AG04449 (cell line): ENCODE data around the gene SVOPL.
"Not testable (repeated sequence)": the region's sequence is repeated elsewhere in the genome, so short reads cannot be mapped to it uniquely, and the experiment has no call there.

Source experiments
- CTCF ChIA-PET: fragments of 350-600 bp; formaldehyde crosslinking; extraction: SDS; loops from one replicate; lab custom pipeline; 2021; ENCODE audit warnings: antibody characterized with exemption; lab: Yijun Ruan, JAX
- POLR2A ChIA-PET: fragments of 400-600, 350-600 bp; formaldehyde crosslinking; extraction: SDS; loops from one replicate; lab custom pipeline; 2020; ENCODE audit warnings: antibody characterized with exemption, inconsistent platforms; lab: Yijun Ruan, JAX
- DNase-seq: peaks from one replicate; pipeline ENCODE4 v3.0.0-alpha.2; 2010; ENCODE audit warnings: low read depth, low spot score
- H3K4me3 ChIP-seq: 2 replicates; pipeline ENCODE4 v1.5.1; 2011; ENCODE audit warnings: low read depth, mild to moderate bottlenecking, control low read depth, low read length
- TF ChIP-seq, protein P1 (sequence below): IDR thresholded peaks from one replicate; pipeline ENCODE4 v1.5.1; 2011; ENCODE audit warnings: mild to moderate bottlenecking, moderate library complexity, low read length, control low read depth, inconsistent platforms; ENCODE audit not compliant: insufficient read depth; ENCODE audit errors: missing control alignments

The SVOPL gene

DNA sequence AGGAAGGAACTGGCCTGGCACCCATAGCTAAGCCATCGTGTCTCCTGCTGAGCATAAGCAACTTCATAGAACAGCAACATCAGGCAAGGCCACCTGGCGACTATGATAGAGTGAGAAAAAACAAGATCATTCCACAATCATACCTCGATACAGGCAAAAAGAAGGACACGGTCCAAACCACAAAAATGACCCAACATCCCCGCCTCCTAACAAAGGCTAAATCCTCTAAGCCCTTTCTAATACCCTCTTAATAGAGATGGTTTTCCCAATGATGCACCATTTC lies 40.2 kb upstream of the SVOPL start:
- no peak for DNase-seq
- ChIA-PET POLR2A (no interaction called here), CTCF (no interaction called here)
- TF ChIP-seq, protein P1, sequence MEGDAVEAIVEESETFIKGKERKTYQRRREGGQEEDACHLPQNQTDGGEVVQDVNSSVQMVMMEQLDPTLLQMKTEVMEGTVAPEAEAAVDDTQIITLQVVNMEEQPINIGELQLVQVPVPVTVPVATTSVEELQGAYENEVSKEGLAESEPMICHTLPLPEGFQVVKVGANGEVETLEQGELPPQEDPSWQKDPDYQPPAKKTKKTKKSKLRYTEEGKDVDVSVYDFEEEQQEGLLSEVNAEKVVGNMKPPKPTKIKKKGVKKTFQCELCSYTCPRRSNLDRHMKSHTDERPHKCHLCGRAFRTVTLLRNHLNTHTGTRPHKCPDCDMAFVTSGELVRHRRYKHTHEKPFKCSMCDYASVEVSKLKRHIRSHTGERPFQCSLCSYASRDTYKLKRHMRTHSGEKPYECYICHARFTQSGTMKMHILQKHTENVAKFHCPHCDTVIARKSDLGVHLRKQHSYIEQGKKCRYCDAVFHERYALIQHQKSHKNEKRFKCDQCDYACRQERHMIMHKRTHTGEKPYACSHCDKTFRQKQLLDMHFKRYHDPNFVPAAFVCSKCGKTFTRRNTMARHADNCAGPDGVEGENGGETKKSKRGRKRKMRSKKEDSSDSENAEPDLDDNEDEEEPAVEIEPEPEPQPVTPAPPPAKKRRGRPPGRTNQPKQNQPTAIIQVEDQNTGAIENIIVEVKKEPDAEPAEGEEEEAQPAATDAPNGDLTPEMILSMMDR, result no peak
- no peak overlapping the region for H3K4me3 ChIP-seq

DNA sequence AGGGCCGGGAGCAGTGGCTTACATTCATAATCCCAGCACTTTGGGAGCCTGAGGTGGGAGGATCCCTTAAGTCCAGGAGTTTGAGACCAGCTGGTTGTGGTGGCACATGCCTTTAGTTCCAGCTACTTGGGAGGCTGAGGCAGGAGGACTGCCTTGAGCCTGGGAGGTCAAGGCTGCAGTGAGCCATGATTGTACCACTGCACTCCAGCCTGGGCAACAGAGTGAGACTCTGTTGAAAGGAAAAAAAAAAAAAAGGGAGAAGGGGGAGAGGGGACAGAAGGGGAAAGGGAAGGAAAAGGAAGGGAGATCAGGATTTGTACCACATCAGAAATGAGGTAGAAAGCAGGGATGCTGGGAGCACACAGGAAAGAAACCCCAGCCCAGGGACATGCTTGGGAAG lies 38.7 kb upstream of the SVOPL start:
- CTCF ChIA-PET, result interaction anchor here (1.7 to 2.9 kb wide), 5 partner anchors 9 to 1132 kb away, joined by 3 to 77 read pairs (median 12); no protein-coding TSS in a partner anchor
- POLR2A ChIA-PET, result no interaction called here
- TF ChIP-seq, protein P1, result no peak
- no peak overlapping the region for H3K4me3 ChIP-seq
- no peak for DNase-seq

DNA sequence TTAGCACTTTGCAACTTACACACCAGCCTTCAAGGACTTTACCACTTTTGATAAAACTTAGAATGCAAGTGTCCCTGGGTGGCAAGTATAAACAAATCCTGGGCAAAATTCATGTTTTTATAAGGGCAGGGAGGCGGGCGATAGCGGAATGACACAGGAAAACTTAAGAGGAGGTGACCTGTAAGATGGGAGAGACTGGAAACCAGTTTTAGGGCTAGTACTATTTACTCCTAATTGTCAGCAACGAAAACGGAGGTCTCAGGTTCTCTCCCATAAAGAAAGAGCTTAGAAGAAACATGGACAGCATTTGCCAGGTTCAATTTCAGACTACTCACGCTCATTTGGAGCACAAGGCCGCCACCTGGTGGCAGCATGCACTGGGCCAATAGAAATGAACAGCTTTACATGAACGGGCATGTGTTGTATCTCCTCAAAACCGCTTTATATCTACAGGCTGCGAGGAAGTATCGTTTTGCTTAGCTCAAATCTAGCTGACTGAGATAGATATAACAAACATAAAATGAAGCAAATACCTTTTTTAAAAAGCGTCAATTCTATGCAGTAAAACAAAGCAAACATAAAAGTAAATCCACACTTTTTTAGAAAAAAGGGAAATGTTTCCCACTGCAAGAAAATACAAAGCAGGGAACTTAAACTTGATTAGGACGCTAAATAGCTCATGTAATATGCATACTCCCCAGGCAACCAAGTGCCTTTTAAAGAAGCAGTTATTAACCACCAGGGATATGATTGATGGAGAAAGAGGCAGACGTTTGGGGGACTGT lies 37.6 kb upstream of the SVOPL start:
- POLR2A ChIA-PET, result no interaction called here
- DNase-seq, result peak; percentile 49
- TF ChIP-seq, protein P1, result peak; percentile 91
- H3K4me3 ChIP-seq, result no peak overlapping the region
- CTCF ChIA-PET, result interaction anchor here (0.6 to 2.9 kb wide), 35 partner anchors 8 to 1133 kb away, joined by 3 to 77 read pairs (median 3); partner anchors contain the start of gene CREB3L2

DNA sequence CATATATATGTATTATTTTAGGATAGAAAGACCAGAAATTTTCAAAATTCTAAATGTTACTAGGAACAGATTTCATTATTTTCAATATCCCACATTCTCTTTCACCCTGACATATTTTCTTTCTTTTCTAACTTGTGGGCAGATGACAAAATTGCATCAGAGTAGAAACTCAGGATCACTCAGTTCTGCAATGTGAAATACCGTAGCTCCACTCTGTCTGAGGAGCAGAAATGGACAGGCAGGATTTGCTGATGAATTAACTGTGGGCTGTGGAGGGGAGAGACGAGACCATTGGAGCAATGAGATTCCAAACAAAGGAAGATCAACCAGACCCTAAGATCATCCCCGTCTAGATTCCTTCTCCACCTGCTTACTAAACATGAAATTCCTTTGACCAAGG lies 37.0 kb upstream of the SVOPL start:
- CTCF ChIA-PET, result interaction anchor here (0.6 to 2.9 kb wide), 26 partner anchors 8 to 1133 kb away, joined by 3 to 77 read pairs (median 4); partner anchors contain the start of gene CREB3L2
- POLR2A ChIA-PET, result no interaction called here
- DNase-seq, result no peak

DNA sequence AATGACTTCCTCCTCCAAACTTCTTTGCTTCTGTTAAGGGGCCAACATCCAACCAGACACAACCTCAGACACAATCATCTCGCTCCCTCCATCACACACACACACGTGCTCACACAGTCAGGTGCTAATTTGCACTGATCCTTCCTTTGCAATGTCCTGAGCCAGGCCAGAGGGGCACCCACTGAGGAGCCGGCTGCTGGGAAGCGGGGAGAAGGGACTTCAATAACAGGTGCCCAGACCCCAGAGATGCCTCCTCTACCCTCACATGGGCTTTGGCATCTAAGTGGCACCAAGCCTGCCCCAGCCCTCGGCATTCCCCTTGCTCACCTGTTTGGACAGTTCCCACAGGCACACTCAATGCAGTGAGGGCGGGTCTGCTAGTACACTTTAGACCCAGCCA lies 34.2 kb upstream of the SVOPL start:
- TF ChIP-seq, protein P1, result no peak
- CTCF ChIA-PET, result no interaction called here
- POLR2A ChIA-PET, result no interaction called here
- DNase-seq, result no peak
- no peak overlapping the region for H3K4me3 ChIP-seq

More for the DNA sequence above, 37.0 kb upstream of the SVOPL start:
- H3K4me3 ChIP-seq, result no peak overlapping the region
- TF ChIP-seq, protein P1, result no peak

DNA sequence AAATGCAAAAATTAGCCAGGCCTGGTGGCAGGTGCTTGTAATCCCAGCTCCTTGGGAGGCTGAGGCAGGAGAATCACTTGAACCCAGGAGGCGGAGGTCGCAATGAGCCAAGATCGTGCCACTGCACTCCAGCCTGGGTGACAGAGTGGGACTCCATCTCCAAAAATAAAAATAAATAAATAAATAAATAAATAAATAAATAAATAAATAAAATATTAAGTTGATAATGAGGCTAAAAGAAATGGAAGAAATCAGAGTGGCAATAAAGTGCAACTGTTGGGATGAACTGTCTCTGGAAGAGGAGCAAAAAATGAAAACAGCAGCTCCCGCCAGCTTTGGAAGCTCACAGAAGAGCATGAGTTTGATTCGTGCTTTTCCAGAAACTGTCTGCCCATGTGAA lies 30.6 kb upstream of the SVOPL start:
- H3K4me3 ChIP-seq, DNase-seq, POLR2A ChIA-PET, CTCF ChIA-PET: not testable (repeated sequence)
